SH-SY5Y (cell line): Measurements from ENCODE around the gene CD44.

Source experiments
- GATA2 ChIP-seq: IDR thresholded peaks from 2 replicates; pipeline ENCODE4 v1.6.1; 2011; ENCODE audit warnings: mild to moderate bottlenecking, low read depth, low read length
- GATA3 ChIP-seq: IDR thresholded peaks from 2 replicates; pipeline ENCODE4 v1.6.1; 2011; ENCODE audit warnings: low read depth, mild to moderate bottlenecking, low read length, moderate library complexity

The CD44 gene

GRCh38 chr11:35106595-35106994 lies 32.4 kb upstream of the CD44 start:
- TF ChIP-seq GATA3 (no peak), GATA2 (no peak)

DNA sequence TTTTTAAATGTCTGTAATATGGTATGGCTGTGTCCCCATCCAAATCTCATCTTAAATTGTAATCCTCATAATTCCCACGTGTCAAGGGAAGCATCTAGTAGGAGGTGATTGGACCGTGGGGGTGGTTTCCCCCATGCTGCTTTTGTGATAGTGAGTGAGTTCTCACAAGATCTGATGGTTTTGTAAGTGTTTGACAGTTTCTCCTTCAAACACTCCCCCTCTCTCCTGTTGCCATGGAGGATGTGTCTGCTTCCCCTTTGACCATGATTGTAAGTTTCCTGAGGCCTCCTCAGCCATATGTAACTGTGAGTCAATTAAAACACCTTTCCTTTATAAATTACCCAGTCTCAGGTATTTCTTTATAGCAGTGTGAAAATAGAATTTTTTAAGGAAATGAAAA lies 31.1 kb upstream of the CD44 start:
- TF ChIP-seq GATA2: no peak
- TF ChIP-seq GATA3: no peak

DNA sequence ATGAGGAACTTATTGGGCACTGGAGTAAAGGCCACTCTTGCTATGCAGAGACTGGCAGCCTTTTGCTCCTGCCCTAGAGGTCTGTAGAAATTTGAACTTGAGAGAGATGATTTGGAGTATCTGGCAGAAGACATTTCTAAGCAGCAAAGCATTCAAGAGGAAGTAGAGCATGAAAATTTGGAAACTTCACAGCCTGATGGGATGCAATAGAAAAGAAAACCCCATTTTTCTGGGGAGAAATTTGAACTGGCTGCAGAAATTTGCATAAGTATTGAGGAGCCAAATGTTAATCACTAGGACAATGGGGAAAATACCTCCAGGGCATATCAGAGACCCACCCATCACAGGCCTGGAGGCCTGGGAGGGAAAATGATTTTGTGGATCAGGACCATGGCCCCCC lies 29.9 kb upstream of the CD44 start:
- TF ChIP-seq GATA2 (no peak), GATA3 (no peak)

DNA sequence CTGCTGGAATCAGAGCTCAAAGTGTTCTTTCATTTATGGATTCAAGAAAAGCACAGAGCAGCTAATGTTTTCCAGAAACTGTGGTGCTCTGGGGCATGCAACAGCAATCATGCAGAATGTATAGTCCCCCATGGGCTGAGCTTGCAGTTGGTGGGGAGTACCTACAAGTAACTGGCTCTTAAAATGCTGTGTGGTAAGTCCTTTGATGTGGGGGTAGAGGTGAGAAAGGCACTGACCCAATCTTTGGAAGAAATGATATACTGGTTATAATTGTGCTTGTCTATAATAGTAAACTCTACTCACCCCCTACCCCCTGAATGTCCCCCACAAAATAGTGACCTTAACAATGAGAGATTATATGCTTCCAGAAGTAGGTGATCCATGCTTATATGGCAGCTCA lies 29.1 kb upstream of the CD44 start:
- TF ChIP-seq GATA3: no peak
- TF ChIP-seq GATA2: no peak

- TF ChIP-seq GATA2: no peak
- no peak for TF ChIP-seq GATA3
Observed at GRCh38 chr11:35111161-35112055, 27.6 kb upstream of the CD44 start.

- TF ChIP-seq GATA2 (no peak), GATA3 (no peak)
Observed at GRCh38 chr11:35112056-35112845, 26.7 kb upstream of the CD44 start.

- TF ChIP-seq GATA2: no peak
- TF ChIP-seq GATA3: no peak
Observed at GRCh38 chr11:35112846-35113105, 26.2 kb upstream of the CD44 start.

DNA sequence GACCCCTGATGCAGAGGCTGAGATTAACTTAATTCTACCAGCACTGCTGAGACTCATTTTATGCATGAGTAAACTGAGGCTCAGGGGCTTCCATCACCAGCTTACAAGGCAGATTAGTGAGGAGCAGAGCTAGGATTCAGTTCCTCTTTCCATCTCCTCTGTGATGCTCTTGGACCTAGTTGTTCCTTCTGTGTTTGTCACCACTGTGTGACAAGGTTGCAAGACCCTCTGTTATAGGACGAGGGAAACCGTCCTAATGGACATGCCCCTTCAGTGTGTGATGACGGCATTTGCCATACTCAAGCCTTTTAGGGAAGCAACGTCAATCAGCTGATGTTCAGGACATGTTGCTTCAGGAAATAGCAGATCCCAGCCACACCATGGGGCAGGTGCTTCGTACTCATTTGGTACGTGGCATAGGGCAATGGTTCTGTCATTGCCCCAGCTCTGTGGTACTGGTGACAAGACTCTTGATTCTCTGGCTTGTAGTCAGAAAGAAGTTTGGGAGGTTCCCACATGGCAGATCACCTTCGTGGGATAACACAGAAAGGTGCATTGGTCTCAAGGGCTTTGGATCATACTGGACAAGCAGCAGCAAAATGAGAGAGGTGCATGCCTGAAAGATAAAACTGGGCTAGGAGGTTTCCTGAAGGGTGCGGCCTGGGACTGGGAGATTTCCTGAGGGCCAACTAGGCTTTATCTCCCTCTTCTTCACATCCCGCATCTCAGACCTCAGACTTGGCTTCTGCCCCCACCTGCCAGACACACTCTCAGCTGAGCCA lies 23.9 kb upstream of the CD44 start:
- no peak for TF ChIP-seq GATA2
- no peak for TF ChIP-seq GATA3

DNA sequence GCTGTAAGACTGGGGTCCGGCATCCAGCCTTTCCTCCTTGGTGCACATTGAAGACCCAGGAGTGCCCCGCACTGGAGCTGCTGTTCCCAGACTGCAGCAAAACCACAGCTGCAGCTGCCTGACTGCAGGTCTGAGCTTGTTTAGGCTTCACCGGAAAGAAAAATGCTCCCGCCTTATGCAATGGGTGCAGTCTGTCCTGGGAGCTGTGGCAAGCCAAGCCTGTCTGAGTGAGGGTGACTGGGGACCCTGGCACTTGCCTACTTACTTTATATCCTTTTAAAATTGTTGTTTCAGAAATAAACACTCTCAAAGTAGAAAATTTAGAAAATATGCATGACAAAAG lies 23.3 kb upstream of the CD44 start:
- no peak for TF ChIP-seq GATA2
- no peak for TF ChIP-seq GATA3

DNA sequence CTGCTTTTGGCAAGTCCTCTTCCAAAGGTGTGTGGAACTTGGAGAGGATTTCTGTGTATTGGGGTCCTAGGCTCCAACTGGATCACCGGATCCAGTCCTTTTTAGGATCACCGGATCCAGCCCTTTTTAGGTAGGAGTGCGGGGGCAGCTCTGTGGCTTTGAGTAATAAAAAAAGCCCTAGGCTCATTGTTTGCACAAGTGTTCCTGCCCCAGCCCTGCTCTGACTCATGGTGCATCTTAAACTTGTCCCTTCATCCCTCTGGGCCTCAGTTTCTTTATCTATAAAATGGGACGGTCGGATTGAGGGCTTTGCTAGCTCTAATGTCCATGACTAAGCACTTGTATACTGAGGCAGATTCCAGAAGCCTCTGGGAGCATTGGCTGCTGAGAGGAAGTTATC lies 22.7 kb upstream of the CD44 start:
- no peak for TF ChIP-seq GATA2
- no peak for TF ChIP-seq GATA3

GRCh38 chr11:35116762-35117640 lies 22.0 kb upstream of the CD44 start:
- TF ChIP-seq GATA2 (no peak), GATA3 (no peak)

GRCh38 chr11:35118906-35119305 lies 20.1 kb upstream of the CD44 start:
- TF ChIP-seq GATA2 (no peak), GATA3 (no peak)

DNA sequence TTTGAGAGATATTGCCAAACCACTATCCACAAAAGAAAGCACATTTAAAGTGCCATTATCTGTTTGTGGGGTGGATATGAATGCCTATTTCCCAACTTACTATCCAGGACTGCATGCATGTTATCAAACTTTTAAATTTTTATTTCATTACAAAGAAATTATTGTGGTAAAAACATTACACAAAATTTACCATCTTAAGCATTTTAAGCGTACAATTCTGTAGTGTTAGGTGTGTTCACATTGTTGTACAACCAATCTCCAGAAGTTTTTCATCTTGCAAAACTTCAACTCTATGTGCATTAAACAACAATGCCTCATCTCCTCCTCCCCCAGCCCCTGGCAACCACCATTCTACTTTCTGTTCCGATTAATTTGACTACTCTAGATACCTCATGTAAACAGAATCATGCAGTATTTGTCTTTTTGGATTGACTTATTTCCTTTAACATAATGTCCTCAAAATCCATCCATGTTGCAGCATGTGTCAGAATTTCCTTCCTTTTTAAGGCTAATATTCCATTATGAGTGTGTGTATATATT lies 17.6 kb upstream of the CD44 start:
- TF ChIP-seq GATA3: no peak
- no peak for TF ChIP-seq GATA2

DNA sequence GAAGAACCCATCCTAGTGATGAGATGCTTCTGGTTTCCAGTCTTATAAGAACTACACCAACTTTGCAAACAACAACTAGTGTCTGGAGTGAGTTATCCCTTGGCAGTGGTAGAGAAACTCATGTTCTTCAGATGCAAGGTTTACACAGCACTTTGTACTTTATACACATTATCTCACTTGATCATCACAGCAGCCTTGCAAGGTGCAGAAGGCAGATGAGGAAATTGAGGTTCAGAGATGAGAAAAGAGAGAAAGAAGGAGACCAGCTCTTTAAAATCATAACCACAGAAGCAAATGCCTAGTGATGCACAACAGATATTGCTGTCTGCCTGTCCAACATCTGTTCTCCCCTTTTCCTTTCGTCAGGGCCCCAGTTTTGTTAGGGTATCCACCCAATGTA lies 16.7 kb upstream of the CD44 start:
- TF ChIP-seq GATA3 (no peak), GATA2 (no peak)
